ENCODE results near the gene DEFB123.
"Not testable (repeated sequence)": the region's sequence is repeated elsewhere in the genome, so short reads cannot be mapped to it uniquely, and the experiment has no call there.

The DEFB123 gene

GRCh38 chr20:31440012-31440659 lies at the start of gene DEFB123:
Gene DEFB123, plus strand, starts transcription at chr20:31440632. Its CDS starts 67 bp downstream, at chr20:31440699.
- no peak for DNase-seq

DNA sequence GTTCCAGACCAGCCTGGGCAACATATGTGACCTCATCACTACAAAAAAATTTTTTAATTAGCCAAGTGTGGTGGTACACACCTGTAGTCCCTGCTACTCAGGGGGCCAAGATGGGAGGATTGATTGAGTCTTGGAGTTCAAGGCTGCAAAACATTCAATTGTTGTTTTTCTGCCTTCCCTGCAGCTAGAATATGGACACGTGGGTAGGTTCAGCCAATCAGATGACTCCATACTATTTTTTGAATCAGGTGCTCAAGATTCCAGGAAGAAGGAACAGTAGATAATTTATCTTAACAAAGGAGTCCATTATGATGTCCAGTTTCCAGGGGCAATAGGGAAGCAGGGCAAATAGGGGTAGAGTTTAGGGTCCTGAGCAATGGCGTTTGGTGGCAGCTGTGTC lies 47.6 kb upstream of the DEFB123 start:
- DNase-seq: no peak

GRCh38 chr20:31394900-31395299 lies 45.5 kb upstream of the DEFB123 start:
- DNase-seq: no peak

DNA sequence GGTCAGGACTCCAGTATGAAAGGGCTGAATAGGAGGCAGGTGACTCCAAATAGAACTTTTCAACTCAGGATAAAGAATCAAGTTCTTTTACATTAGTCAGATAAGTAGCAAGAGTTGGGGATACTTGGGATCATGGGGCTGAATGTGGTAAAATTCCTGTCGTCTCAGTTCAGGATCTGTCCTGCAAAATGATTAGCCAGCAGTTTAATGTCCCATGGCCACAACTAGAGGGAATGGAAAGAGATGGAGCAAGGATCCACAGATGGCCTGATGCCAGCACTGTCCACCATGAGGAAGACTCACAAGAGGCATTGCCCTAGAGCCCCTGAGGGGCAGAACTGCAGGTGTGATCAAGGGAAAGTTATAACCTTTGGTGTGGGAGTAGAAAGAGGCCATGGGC lies 36.5 kb upstream of the DEFB123 start:
- no peak for DNase-seq

- no peak for DNase-seq
Measured at GRCh38 chr20:31406115-31406514, 34.3 kb upstream of the DEFB123 start, which contains the start of gene DEFB121. Gene DEFB121, minus strand, starts transcription at chr20:31406215. Its CDS starts 63 bp downstream, at chr20:31406152.

DNA sequence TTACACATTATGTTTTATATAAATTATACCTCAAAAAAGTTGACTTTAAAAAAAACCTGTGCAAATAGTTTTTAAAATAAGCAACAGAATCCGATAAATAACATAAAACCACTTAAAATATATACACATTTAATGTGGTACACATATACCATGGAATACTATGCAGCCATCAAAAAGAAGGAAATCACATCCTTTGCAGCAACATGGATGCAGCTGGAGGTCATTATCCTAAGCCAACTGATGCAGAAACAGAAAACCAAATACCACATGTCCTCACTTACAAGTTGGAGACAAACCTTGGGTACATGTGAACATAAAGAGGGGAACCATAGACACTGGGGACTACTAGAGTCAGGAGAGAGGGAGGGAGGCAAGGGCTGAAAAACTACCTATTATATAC lies 30.4 kb upstream of the DEFB123 start:
- DNase-seq: no peak

- no peak for DNase-seq
Measured at GRCh38 chr20:31414381-31414780, 26.1 kb upstream of the DEFB123 start.

DNA sequence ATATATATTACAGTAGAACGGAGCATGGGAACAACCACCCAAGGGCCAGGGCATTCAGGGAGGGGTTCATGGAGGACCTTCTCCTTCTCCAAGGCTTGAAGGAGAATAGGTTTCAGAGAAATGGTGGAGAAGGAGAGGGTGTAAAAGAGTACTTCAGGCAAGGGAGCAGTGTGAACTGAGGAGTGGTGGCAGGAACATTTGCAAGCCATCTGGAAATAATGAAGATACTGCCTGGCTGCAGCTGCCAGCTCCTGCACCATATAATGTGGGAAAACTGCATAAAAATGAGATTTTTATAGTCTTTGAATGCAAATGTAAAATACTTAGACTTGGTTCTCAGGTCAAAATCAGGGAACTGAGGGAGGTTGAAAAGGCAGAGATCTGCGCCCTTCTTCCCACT lies 24.8 kb upstream of the DEFB123 start:
- no peak for DNase-seq

DNA sequence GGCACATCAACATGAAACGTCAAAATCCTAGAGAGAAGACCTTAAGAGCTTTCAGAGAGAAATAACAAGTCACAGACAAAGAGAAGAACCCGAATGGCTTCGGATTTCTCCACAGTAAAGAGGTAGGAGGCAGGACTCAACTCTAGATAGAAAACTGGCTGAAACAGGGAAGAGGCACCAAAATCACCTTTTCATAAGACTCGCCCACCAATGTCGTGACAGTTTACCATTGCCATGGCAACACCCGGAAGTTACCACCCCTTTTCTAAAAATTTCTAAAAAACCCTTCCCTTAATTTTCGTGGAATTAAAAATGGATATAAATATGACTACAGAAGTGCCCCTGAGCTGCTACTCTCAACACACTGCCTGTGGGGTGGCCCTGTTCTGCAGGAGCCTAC lies 22.1 kb upstream of the DEFB123 start:
- DNase-seq: no peak

GRCh38 chr20:31425797-31426196 lies 14.6 kb upstream of the DEFB123 start:
- DNase-seq: no peak

- not testable (repeated sequence) for DNase-seq
Measured at GRCh38 chr20:31426891-31427551, 13.4 kb upstream of the DEFB123 start.

DNA sequence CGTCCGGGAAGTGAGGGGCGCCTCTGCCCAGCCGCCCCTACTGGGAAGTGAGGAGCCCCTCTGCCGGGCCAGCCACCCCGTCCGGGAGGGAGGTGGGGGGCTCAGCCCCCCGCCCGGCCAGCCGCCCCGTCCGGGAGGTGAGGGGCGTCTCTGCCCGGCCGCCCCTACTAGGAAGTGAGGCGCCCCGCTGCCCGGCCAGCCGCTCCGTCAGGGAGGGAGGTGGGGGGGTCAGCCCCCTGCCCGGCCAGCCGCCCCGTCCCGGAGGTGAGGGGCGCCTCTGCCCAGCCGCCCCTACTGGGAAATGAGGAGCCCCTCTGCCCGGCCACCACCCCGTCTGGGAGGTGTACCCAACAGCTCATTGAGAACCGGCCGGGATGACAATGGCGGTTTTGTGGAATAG lies 12.9 kb upstream of the DEFB123 start:
- DNase-seq: not testable (repeated sequence)

DNA sequence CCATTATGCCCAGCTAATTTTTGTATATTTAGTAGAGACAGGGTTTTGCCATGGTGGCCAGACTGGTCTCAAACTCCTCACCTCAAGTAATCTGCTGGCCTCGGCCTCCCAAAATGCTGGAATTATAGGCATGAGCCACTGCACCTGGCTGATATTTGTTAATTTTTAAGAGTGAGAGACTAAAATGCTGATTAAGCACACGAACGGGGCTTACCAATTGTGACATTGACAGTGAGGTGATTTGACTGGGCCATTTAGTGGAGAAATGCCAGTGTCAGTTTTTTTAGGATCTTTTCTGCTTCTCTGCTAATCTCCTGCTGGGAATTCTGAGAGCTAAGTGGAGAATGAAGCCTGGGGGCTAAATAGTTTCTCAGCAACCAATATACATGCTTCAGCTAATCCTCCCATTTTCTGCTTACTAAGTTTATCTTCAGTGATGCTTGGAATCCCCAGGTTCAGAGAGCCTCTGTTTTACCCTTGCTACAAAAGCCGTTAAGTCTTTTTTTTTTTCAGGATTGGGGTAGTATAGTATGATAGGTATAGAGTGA lies 9.8 kb upstream of the DEFB123 start:
- no peak for DNase-seq

- DNase-seq: no peak
Measured at GRCh38 chr20:31446084-31446819, 5.8 kb downstream of the DEFB123 start.

DNA sequence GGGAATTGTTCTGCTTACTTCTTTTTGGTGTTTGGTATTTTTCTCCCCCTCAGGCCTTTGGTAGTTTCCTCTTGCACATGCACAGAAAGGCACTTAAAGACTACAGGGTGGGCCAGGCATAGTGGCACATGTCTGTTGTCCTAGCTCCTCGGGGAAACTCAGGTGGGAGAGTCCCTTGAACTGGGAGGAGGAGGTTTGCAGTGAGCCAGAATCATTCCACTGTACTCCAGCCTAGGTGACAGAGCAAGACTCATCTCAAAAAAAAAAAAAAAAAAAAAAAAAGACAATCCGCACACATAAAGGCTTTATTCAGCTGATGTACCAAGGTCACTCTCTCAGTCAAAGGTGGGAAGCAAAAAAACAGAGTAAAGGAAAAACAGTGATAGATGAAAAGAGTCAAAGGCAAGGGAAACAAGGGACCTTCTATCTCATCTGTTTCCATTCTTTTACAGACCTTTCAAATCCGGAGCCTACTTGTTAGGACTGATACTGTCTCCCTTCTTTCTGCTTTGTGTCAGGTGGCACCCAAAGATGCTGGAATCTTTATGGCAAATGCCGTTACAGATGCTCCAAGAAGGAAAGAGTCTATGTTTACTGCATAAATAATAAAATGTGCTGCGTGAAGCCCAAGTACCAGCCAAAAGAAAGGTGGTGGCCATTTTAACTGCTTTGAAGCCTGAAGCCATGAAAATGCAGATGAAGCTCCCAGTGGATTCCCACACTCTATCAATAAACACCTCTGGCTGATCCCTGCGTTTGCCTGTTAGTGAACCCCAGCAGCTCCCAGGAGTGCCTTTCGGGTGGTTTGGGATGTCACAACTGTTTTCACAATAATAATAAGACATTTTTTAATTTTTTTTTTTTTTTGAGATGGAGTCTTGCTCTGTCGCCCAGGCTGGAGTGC lies 9.3 kb downstream of the DEFB123 start:
- DNase-seq: no peak

- DNase-seq: no peak
Measured at GRCh38 chr20:31452575-31452974, 12.1 kb downstream of the DEFB123 start.

GRCh38 chr20:31454361-31454760 lies 13.9 kb downstream of the DEFB123 start:
- no peak for DNase-seq

DNA sequence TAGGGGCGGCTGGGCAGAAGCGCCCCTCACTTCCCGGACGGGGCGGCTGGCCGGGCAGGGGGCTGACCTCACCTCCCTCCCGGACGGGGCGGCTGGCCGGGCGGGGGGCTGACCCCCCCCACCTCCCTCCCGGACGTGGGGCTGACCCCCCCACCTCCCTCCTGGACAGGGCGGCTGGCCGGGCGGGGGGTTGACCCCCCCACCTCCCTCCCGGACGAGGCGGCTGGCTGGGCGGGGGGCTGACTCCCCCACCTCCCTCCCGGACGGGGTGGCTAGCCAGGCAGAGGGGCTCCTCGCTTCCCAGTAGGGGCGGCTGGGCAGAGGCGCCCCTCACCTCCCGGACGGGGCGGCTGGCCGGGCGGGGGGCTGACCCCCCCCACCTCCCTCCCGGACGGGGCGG lies 30.5 kb downstream of the DEFB123 start:
- not testable (repeated sequence) for DNase-seq

DNA sequence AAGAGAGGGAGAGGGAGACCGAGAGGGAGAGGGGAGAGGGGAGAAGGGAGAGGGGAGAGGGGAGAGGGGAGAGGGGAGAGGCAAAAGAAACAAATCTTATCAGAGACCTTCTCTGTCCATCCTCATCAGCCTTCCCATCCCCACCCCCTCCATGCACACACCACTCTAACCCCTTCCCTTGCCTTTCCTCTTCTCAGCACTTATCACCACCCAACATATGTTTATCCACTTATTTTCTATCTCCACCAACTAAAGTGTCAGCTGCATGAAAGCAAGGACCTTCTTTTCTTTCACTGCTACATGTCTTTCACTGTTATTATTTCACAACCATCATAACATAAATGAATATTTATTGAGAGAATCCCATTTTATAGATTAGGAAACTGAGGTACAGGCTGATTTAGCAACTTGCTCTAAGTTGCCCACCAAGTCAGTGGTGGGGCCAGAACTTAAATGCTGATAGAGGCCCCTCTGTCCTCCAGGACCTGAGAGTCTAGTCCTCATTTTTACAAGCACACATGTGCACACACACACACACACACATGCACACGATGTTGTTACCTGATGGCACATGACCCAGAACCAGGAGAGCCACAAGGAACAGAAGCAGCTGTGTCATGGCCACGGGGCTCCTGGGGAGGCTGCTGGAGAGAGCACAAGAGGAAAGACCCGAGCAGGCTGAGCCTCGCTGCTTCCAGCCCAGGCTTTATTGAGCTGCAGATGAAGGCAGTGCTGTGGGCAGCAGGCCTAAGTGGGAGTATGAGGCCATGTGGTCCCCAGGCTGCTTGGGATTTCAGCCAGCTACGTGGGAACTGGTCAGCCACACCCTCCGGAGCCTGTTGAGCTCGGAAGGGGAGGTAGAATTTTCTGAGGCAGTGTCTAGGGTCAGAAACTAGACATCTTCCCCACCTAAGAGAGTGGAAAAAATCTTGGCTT lies 32.2 kb downstream of the DEFB123 start:
- no peak for DNase-seq

DNA sequence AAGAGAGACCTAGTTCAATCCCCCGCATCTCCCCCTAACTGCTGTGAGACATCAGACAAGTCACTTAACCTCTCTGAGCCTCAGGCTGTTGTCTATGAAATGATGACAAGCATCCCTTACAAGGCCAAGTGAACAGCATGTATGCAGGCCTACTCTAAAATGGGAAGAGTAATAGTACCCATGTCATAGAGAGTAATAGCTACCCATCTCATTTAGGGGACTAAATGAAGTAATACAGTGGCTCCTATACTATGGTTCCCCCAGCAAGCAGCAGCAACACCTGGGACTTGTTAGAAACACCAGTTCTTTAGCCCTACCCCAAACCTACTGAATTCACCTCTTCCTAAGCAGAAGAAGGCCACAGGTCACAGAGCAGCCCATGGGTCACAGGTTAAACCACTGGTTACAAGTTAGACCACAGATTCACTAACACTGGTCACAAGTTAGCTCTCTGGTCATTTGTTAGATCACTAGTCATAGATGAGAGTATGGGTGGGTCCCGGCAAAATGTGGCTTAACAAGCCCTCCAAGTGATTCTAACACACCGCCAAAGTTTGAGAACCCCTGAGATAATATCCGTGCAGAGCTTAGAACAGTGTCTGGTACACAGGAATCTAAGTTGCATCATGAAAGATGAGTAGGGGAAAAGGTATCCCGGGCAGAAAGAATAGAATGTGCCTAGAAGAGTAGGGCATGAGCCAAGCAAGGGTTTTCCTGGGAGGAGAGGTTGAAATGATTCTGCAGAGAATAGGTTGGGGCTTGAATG lies 33.1 kb downstream of the DEFB123 start:
- DNase-seq: no peak

DNA sequence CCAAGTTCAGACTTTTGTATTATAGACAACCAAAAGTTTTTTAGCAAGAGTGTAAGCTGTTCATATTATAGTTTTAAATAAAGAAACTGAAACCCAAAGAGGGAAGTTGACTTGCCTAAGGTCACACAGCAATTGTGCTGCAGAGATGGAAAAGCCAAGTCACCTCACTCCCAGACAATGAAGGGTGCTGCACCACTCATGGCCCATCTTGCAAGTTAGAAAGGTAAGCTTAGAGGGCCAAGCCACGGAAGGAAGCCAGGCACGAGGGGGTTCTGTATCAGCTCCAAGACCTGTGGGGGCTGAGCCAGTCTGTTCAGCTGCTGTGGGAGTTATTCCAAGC lies 33.6 kb downstream of the DEFB123 start:
- DNase-seq: no peak
